HEK293 (cell line): ENCODE results near the gene OCRL.

Source experiments
- CTCF ChIA-PET: fragments of 350-600 bp; formaldehyde crosslinking; extraction: SDS; loops from one replicate; lab custom pipeline; 2021; ENCODE audit warnings: antibody characterized with exemption; lab: Yijun Ruan, JAX
- POLR2A ChIA-PET: fragments of 300-600 bp; formaldehyde crosslinking; extraction: SDS; loops from one replicate; lab custom pipeline; 2020; ENCODE audit warnings: antibody characterized with exemption, inconsistent platforms; lab: Yijun Ruan, JAX
- H3K27ac ChIP-seq: fragments of 200-500 bp; sonication (Bioruptor generic); 2 replicates; pipeline ENCODE4 v1.5.1; 2014; ENCODE audit warnings: low read depth, low read length, control low read depth, inconsistent platforms; ENCODE audit errors: extremely low read depth
- H3K36me3 ChIP-seq, 2 experiments: fragments of 200-500 bp in 1 of 2; sonication (Bioruptor generic) in 1 of 2; 1 replicate in 1 of 2; 2 replicates in 1 of 2; pipeline ENCODE4 v1.5.1; 2014 to 2017; ENCODE audit warnings: inconsistent platforms in 2 of 2, low read length in 2 of 2; ENCODE audit not compliant: control insufficient read depth in 2 of 2, insufficient read depth in 1 of 2
- H3K4me1 ChIP-seq: fragments of 200-500 bp; sonication (Bioruptor generic); 2 replicates; pipeline ENCODE4 v1.5.1; 2014; ENCODE audit warnings: mild to moderate bottlenecking, low read length, inconsistent platforms; ENCODE audit not compliant: control insufficient read depth, insufficient read depth
- H3K4me3 ChIP-seq: 2 replicates; pipeline ENCODE4 v1.5.1; 2011; ENCODE audit warnings: low read depth, mild to moderate bottlenecking, control low read depth, low read length, moderate library complexity
- H3K9me3 ChIP-seq: fragments of 200-500 bp; sonication (Bioruptor generic); 2 replicates; pipeline ENCODE4 v1.5.1; 2014; ENCODE audit warnings: low read depth, low read length, inconsistent platforms; ENCODE audit not compliant: control insufficient read depth, insufficient read depth
- EGR2 ChIP-seq: fragments of 450-650 bp; formaldehyde crosslinking; IDR thresholded peaks from 2 replicates; pipeline ENCODE4 v1.5.1; 2016; ENCODE audit warnings: low read depth, missing biosample characterization, missing genetic modification characterization
- KLF1 ChIP-seq: fragments of 450-650 bp; formaldehyde crosslinking; IDR thresholded peaks from 2 replicates; pipeline ENCODE4 v1.5.1; 2016; ENCODE audit warnings: missing biosample characterization, missing genetic modification characterization
- SALL2 ChIP-seq: fragments of 450-650 bp; formaldehyde crosslinking; IDR thresholded peaks from 2 replicates; pipeline ENCODE4 v1.5.0; 2017; ENCODE audit warnings: missing biosample characterization, mild to moderate bottlenecking, missing genetic modification characterization, borderline replicate concordance
- SP3 ChIP-seq: fragments of 450-650 bp; formaldehyde crosslinking; IDR thresholded peaks from 2 replicates; pipeline ENCODE4 v1.5.1; 2016; ENCODE audit warnings: missing biosample characterization, missing genetic modification characterization
- ZNF121 ChIP-seq: fragments of 450-650 bp; formaldehyde crosslinking; IDR thresholded peaks from 2 replicates; pipeline ENCODE4 v1.5.1; 2016; ENCODE audit warnings: missing biosample characterization, missing genetic modification characterization
- ZNF138 ChIP-seq: fragments of 450-650 bp; formaldehyde crosslinking; IDR thresholded peaks from 2 replicates; pipeline ENCODE4 v1.5.1; 2016; ENCODE audit warnings: missing biosample characterization, missing genetic modification characterization, borderline replicate concordance
- ZNF146 ChIP-seq: fragments of 450-650 bp; formaldehyde crosslinking; IDR thresholded peaks from 2 replicates; pipeline ENCODE4 v1.5.1; 2016; ENCODE audit warnings: missing biosample characterization, missing genetic modification characterization
- ZNF2 ChIP-seq: fragments of 450-650 bp; formaldehyde crosslinking; IDR thresholded peaks from 2 replicates; pipeline ENCODE4 v1.5.1; 2016; ENCODE audit warnings: missing biosample characterization, missing genetic modification characterization
- ZNF239 ChIP-seq: fragments of 450-650 bp; formaldehyde crosslinking; IDR thresholded peaks from 2 replicates; pipeline ENCODE4 v1.5.1; 2016; ENCODE audit warnings: missing biosample characterization, missing genetic modification characterization
- ZNF266 ChIP-seq: fragments of 450-650 bp; formaldehyde crosslinking; IDR thresholded peaks from 2 replicates; pipeline ENCODE4 v1.5.1; 2016; ENCODE audit warnings: missing biosample characterization, missing genetic modification characterization, low read depth
- ZNF280D ChIP-seq: fragments of 450-650 bp; formaldehyde crosslinking; IDR thresholded peaks from 2 replicates; pipeline ENCODE4 v1.5.1; 2016; ENCODE audit warnings: missing biosample characterization, missing genetic modification characterization
- ZNF518A ChIP-seq: fragments of 450-650 bp; formaldehyde crosslinking; conservative IDR thresholded peaks from 2 replicates; pipeline ENCODE4 v1.5.1; 2016; ENCODE audit warnings: low read depth, missing biosample characterization, missing genetic modification characterization
- ZNF585B ChIP-seq: fragments of 450-650 bp; formaldehyde crosslinking; IDR thresholded peaks from 2 replicates; pipeline ENCODE4 v1.5.1; 2016; ENCODE audit warnings: missing biosample characterization, missing genetic modification characterization
- ZNF600 ChIP-seq: fragments of 450-650 bp; formaldehyde crosslinking; IDR thresholded peaks from 2 replicates; pipeline ENCODE4 v1.5.1; 2016; ENCODE audit warnings: missing biosample characterization, missing genetic modification characterization
- ZNF621 ChIP-seq: fragments of 450-650 bp; formaldehyde crosslinking; IDR thresholded peaks from 2 replicates; pipeline ENCODE4 v1.5.1; 2017; ENCODE audit warnings: missing biosample characterization, missing genetic modification characterization
- ZNF654 ChIP-seq: fragments of 450-650 bp; formaldehyde crosslinking; IDR thresholded peaks from 2 replicates; pipeline ENCODE4 v1.5.1; 2016; ENCODE audit warnings: low read depth, missing biosample characterization, missing genetic modification characterization
- ZNF658 ChIP-seq: fragments of 450-650 bp; formaldehyde crosslinking; IDR thresholded peaks from 2 replicates; pipeline ENCODE4; 2016; ENCODE audit warnings: missing biosample characterization, missing genetic modification characterization
- ZNF785 ChIP-seq: fragments of 450-650 bp; formaldehyde crosslinking; IDR thresholded peaks from 2 replicates; pipeline ENCODE4 v1.5.1; 2016; ENCODE audit warnings: missing biosample characterization, missing genetic modification characterization
- ZNF830 ChIP-seq: fragments of 450-650 bp; IDR thresholded peaks from 2 replicates; pipeline ENCODE4 v1.5.0; 2018; ENCODE audit warnings: missing biosample characterization, missing genetic modification characterization, low read depth, mild to moderate bottlenecking, moderate library complexity
- ZSCAN16 ChIP-seq: fragments of 450-650 bp; formaldehyde crosslinking; IDR thresholded peaks from 2 replicates; pipeline ENCODE4 v1.5.1; 2016; ENCODE audit warnings: missing biosample characterization, missing genetic modification characterization
- TF ChIP-seq, protein P1 (sequence below): fragments of 450-650 bp; formaldehyde crosslinking; IDR thresholded peaks from 2 replicates; pipeline ENCODE4 v1.5.0; 2017; ENCODE audit warnings: missing biosample characterization, missing genetic modification characterization, borderline replicate concordance
- TF ChIP-seq, protein P2 (sequence below): fragments of 450-650 bp; formaldehyde crosslinking; IDR thresholded peaks from 2 replicates; pipeline ENCODE4 v1.5.1; 2016; ENCODE audit warnings: missing biosample characterization, missing genetic modification characterization
- TF ChIP-seq, protein P3 (sequence below): IDR thresholded peaks from 2 replicates; pipeline ENCODE4 v1.6.1; 2011; ENCODE audit warnings: mild to moderate bottlenecking, low read depth, low read length, borderline replicate concordance

Gene OCRL

DNA sequence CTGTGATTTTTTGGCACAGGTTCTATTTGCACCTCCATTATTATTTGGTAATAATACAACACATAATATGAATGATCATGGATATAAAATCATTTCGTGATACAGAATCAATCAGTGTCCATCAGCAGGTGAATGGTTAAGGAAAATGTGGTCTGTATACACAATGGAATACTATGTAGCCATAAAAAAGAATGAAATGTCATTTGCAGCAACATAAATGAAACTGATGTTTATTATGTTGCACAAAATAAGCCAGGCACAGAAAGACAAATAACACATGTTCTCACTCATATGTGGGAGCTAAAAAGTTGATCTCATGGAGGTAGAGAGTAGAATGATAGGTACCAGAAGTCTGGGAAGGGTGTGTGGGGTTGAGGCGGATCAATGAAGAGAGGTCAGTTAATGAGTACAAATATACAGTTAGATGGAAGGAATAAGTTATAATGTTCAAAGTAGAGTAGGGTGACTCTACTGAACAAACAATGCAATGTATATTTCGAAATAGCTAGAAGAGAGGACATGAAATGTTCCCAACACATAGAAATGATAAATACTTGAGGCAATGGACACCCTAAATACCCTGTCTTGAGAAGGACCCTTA lies 15.7 kb upstream of the OCRL start:
- TF ChIP-seq ZNF600: no peak
- no peak for TF ChIP-seq KLF1
- no peak for TF ChIP-seq ZNF585B (tag by site-specific recombination)
- no peak for TF ChIP-seq ZNF830
- TF ChIP-seq SALL2: no peak
- TF ChIP-seq ZNF239 (tag by site-specific recombination): no peak
- no peak for TF ChIP-seq ZNF621 (tag by site-specific recombination)
- TF ChIP-seq ZNF280D: 0 out of 2 replicates have a peak, but pooled peaks have one; percentile 33
- TF ChIP-seq ZNF138: no peak
- TF ChIP-seq ZNF654: no peak
- TF ChIP-seq ZNF658 (tag by site-specific recombination): no peak
- peak; percentile 98 for TF ChIP-seq ZNF146 (tag by site-specific recombination)
- TF ChIP-seq, protein P1, sequence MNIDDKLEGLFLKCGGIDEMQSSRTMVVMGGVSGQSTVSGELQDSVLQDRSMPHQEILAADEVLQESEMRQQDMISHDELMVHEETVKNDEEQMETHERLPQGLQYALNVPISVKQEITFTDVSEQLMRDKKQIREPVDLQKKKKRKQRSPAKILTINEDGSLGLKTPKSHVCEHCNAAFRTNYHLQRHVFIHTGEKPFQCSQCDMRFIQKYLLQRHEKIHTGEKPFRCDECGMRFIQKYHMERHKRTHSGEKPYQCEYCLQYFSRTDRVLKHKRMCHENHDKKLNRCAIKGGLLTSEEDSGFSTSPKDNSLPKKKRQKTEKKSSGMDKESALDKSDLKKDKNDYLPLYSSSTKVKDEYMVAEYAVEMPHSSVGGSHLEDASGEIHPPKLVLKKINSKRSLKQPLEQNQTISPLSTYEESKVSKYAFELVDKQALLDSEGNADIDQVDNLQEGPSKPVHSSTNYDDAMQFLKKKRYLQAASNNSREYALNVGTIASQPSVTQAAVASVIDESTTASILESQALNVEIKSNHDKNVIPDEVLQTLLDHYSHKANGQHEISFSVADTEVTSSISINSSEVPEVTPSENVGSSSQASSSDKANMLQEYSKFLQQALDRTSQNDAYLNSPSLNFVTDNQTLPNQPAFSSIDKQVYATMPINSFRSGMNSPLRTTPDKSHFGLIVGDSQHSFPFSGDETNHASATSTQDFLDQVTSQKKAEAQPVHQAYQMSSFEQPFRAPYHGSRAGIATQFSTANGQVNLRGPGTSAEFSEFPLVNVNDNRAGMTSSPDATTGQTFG (tag by site-specific recombination): no peak
- TF ChIP-seq, protein P2, sequence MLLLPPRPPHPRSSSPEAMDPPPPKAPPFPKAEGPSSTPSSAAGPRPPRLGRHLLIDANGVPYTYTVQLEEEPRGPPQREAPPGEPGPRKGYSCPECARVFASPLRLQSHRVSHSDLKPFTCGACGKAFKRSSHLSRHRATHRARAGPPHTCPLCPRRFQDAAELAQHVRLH (tag by site-specific recombination): peak; percentile 85; the same call in 1 of the 2 replicates
- TF ChIP-seq SP3 (tag by site-specific recombination): no peak
- H3K27ac ChIP-seq: no peak overlapping the region
- H3K4me1 ChIP-seq: no peaks in the 10 kb centered on the region; the same call in 1 of the 2 replicates
- ChIA-PET CTCF (no interaction called here), POLR2A (no interaction called here)
- H3K4me3 ChIP-seq: no peak overlapping the region
- H3K9me3 ChIP-seq: no peaks in the 10 kb centered on the region
- H3K36me3 ChIP-seq: no peaks in the 10 kb centered on the region

DNA sequence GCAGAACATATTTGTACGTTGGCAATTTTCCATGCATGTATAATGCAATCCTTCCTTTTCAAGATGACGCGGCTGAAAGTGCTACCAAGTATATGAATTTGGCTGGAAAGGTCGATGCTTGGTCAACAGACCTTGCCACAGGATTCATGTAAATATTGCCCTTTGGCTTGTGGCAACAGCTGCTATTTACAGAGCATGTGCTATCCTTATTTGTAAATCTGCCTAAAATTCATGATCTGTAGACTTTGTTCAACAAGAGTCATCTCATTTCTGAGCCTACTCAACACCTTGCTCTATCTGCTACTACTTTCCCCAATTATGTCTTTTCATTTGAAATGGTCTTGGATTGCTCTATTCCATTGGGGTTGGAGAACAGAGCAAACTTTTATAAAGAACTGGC lies 14.9 kb upstream of the OCRL start:
- CTCF ChIA-PET: no interaction called here
- Histone ChIP-seq H3K27ac (no peak overlapping the region), H3K4me3 (no peak overlapping the region), H3K4me1 (no peaks in the 10 kb centered on the region; the same call in none of the 2 replicates), H3K9me3 (no peaks in the 10 kb centered on the region), H3K36me3 (no peaks in the 10 kb centered on the region)
- POLR2A ChIA-PET: no interaction called here
- TF ChIP-seq, protein P3, sequence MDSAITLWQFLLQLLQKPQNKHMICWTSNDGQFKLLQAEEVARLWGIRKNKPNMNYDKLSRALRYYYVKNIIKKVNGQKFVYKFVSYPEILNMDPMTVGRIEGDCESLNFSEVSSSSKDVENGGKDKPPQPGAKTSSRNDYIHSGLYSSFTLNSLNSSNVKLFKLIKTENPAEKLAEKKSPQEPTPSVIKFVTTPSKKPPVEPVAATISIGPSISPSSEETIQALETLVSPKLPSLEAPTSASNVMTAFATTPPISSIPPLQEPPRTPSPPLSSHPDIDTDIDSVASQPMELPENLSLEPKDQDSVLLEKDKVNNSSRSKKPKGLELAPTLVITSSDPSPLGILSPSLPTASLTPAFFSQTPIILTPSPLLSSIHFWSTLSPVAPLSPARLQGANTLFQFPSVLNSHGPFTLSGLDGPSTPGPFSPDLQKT: no peak
- TF ChIP-seq EGR2 (tag by site-specific recombination) (no peak), ZNF785 (tag by site-specific recombination) (no peak), ZSCAN16 (no peak), ZNF121 (tag by site-specific recombination) (no peak), ZNF518A (tag by site-specific recombination) (no peak), ZNF2 (tag by site-specific recombination) (no peak), ZNF266 (tag by site-specific recombination) (no peak), ZNF830 (no peak)
